ENCODE data around the gene IL11RA.
A peak's percentile ranks its signal among the peaks of the same experiment; 100 is the strongest.

Gene IL11RA

GRCh38 chr9:34688329-34689115 is 36.5 kb downstream of the IL11RA start:
- DNase-seq, result no peak

DNA sequence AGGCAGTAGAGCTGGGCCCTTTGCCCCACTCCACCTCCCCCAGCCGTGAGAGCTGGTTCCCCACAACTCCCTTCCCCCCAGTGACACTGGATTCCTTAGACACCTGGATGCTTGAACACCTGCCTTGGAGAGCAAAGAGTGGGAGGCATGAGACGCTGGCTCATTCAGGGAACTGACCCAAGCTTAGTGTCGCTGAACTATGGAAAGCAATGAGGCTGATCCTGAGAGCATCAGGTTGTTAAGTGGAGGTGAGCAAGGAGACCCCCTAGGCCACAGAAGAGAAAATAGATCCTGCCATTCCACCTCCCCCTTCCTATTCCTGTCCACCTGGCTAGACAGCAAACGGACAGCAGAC is 37.1 kb downstream of the IL11RA start:
- no peak for DNase-seq

GRCh38 chr9:34689512-34689911 is 37.5 kb downstream of the IL11RA start:
- DNase-seq, result no peak

DNA sequence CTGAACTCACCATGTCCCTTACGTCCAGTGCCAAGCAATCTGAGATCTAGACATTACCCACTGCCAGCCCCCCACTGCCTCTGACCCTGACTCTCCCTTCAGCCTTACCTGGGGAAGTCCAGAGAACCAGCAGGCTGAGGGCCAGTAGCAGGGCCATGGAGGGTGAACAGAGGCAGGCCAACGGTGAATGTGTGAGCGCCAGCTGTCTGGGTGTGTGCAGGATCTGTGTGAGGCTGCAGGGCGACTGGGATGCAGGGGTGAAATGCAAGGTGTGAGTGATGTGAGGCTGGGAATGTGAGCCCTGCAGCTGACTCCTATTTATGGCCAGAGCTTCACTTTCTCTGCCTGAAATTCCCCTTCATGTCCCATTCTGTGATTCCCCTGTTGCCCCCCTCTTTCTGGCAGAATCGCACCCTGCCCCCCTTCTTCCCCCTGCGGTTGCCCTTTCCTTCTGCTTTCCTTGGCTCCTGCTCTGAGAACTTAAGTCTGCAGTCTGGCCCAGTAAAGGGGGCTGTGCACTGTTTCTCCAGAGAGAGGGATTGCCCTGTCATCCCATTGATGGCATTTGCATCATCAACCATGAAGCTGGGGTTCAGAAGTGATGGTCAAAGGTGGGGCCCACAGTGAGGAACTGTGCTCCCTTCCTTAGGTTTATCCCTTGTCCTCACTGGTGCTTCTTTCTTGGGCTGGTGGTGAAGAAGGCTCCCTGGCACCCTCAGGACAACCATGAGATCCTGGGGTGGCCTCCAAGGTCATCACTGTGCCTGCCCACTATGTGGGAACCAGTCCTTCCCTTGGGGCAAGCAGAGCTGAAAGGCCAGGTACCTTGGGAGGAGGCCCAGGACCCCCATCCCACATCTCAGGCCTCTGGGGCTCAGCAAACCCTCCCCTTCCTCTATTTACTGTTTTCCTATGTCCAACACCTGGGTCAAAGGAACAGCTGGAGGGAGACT is 39.3 kb downstream of the IL11RA start, which contains the start of gene CCL19:
TSS of gene CCL19 (minus strand) at position 294 of the 953 bp plus-strand sequence. CDS start at position 157, 137 bp downstream.
- DNase-seq, result no peak

GRCh38 chr9:34691936-34692315 is 39.9 kb downstream of the IL11RA start:
- no peak for DNase-seq

DNA sequence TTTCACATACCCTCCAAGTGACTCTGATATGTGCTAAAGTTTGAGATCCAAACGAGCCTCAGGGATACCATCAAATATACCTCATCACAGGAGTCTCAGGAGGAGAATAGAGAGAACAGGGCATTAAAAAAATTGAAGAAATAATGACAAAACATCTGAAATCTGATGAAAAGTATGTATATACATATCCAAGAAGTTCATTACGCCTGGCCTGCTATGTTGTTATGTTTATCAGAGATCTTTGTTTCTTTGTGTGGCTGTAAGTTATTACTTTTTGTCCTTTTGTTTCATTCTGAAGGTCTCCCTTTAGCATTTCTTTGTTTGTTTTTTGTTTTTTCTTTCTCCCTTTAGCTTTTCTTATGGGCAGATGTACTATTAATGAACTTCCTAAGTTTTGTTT is 41.6 kb downstream of the IL11RA start:
- no peak for DNase-seq

GRCh38 chr9:34694811-34695210 is 42.8 kb downstream of the IL11RA start:
- no peak for DNase-seq

- peak; percentile 94 for DNase-seq
Observed at GRCh38 chr9:34701023-34701768, 49.2 kb downstream of the IL11RA start.

- peak; percentile 93 for DNase-seq
Observed at GRCh38 chr9:34701769-34702736, 50.1 kb downstream of the IL11RA start.

DNA sequence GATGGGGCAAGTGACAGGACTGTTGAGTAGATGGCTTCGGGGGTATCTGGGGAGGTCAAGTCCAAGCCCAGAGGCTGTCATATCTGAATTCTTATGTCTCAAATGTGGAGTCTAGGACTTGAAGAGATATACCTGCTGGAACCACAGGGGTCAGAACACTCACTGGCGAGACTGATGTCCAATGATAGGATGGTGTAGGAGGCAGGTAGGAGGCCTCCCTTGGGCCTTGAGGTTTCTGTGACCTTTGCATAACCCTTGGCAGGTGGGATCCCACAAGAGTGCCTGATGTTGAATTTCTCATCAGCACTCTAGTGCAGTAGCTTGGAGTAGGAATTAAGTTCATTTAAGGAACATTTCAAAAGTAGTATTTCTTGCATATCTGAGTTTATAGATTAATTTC is 55.1 kb downstream of the IL11RA start:
- DNase-seq, result no peak

DNA sequence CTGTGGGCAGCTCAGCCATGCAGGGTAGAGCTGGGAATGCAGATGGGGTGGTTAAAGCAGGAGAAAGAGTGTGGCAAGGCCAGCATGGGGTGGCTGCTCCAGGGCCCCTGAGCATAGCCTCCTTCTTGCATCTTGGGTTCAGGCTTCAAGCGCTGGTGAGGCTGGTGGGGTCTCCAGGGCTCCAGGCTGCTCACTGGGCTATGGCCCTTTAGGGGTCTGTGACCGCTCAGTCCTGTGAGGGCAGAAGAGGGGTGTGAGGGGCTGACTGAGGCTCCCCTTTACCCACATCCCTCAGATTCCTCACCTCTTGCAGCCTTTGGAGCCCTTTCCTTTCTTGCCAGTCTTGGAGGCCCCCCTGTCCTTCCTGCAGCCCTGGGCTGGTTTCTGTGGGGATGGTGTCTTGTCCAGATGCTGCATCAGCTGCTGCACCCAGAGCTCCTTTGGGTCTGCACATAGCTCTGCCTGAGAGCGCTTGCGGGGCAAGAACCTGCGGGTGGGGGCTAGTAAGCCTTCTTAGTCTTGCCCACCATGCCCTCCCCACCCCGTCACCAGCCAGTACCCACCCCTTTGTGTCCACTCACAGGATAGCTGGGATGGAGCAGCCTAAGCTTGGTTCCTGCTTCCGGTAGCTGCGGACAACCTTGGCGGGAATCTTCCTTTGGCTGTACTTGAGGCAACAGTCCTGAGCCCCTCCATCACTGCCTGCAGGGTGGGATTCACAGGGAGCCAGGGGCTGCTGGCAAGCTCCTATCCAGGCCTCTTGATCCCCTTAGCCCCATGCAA is 57.4 kb downstream of the IL11RA start:
- no peak for DNase-seq

GRCh38 chr9:34710023-34710422 is 58.0 kb downstream of the IL11RA start, which contains the start of gene CCL21:
CCL21 (minus strand) TSS chr9:34710136; CDS start chr9:34710066, 70 bp downstream.
- DNase-seq, result no peak
